ENCODE measurements around the gene HM13. TPM values are rescaled to one million over a fixed set of nuclear protein-coding genes. Genes with fewer than 3 reads are reported as not detected.
A peak's percentile ranks its signal among the peaks of the same experiment; 100 is the strongest.

HM13 gene
- total RNA-seq, 1 experiment from 2014 or later, result 103 TPM

DNA sequence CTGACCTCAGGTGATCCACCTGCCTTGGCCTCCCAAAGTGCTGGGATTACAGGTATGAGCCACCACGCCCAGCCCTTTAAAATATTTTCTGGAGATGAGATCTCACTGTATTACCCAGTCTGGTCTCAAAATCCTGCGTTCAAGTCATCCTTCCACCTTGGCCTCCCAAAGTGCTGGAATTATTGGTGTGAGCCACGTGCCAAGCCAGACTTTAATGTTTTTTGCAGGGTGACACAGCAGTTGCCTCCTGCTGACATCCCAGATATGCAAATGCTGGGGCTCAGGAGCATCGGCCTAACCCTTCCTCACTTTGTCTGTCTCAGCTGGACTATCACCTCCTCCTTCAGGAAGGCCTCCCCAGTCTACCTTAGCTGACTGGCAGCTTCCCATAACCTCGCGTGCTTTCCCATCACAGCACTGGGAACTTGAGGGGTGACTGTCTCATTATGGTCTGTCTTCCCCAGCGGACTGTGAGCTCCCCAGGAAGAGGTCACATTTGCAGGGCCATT, 76.5 kb downstream of the HM13 start:
- ATAC-seq (peak; percentile 9), DNase-seq (ENCODE audit: low spot score) (no peak)
- Mint-ChIP-seq H3K4me1 (peaks cover 60% of the 10 kb centered on the region), H3K27me3 (ENCODE audit: low read depth) (peaks cover 14% of the 10 kb centered on the region), H3K27ac (peak overlapping the region; percentile 67), H3K4me3 (no peak overlapping the region), H3K9me3 (no peaks in the 10 kb centered on the region), H3K36me3 (no peaks in the 10 kb centered on the region)
- TF ChIP-seq, protein P1, sequence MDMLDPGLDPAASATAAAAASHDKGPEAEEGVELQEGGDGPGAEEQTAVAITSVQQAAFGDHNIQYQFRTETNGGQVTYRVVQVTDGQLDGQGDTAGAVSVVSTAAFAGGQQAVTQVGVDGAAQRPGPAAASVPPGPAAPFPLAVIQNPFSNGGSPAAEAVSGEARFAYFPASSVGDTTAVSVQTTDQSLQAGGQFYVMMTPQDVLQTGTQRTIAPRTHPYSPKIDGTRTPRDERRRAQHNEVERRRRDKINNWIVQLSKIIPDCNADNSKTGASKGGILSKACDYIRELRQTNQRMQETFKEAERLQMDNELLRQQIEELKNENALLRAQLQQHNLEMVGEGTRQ (CRISPR knock-in tag; IDR thresholded peaks at IDR 0.05), result peak; percentile 49
- TF ChIP-seq ETV6 (CRISPR knock-in tag; IDR thresholded peaks at IDR 0.05), result 0 out of 2 replicates have a peak, but pooled peaks have one; percentile 40
- TF ChIP-seq TEAD1 (CRISPR knock-in tag; IDR thresholded peaks at IDR 0.05), result 0 out of 2 replicates have a peak, but pooled peaks have one; percentile 48
- TF ChIP-seq, protein P2, sequence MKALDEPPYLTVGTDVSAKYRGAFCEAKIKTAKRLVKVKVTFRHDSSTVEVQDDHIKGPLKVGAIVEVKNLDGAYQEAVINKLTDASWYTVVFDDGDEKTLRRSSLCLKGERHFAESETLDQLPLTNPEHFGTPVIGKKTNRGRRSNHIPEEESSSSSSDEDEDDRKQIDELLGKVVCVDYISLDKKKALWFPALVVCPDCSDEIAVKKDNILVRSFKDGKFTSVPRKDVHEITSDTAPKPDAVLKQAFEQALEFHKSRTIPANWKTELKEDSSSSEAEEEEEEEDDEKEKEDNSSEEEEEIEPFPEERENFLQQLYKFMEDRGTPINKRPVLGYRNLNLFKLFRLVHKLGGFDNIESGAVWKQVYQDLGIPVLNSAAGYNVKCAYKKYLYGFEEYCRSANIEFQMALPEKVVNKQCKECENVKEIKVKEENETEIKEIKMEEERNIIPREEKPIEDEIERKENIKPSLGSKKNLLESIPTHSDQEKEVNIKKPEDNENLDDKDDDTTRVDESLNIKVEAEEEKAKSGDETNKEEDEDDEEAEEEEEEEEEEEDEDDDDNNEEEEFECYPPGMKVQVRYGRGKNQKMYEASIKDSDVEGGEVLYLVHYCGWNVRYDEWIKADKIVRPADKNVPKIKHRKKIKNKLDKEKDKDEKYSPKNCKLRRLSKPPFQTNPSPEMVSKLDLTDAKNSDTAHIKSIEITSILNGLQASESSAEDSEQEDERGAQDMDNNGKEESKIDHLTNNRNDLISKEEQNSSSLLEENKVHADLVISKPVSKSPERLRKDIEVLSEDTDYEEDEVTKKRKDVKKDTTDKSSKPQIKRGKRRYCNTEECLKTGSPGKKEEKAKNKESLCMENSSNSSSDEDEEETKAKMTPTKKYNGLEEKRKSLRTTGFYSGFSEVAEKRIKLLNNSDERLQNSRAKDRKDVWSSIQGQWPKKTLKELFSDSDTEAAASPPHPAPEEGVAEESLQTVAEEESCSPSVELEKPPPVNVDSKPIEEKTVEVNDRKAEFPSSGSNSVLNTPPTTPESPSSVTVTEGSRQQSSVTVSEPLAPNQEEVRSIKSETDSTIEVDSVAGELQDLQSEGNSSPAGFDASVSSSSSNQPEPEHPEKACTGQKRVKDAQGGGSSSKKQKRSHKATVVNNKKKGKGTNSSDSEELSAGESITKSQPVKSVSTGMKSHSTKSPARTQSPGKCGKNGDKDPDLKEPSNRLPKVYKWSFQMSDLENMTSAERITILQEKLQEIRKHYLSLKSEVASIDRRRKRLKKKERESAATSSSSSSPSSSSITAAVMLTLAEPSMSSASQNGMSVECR (CRISPR knock-in tag; IDR thresholded peaks at IDR 0.05; ENCODE audit: borderline replicate concordance), result 0 out of 2 replicates have a peak, but pooled peaks have one; percentile 26
- TF ChIP-seq, protein P3, sequence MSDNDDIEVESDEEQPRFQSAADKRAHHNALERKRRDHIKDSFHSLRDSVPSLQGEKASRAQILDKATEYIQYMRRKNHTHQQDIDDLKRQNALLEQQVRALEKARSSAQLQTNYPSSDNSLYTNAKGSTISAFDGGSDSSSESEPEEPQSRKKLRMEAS (CRISPR knock-in tag; IDR thresholded peaks at IDR 0.05), result peak; percentile 69
- TF ChIP-seq, protein P4, sequence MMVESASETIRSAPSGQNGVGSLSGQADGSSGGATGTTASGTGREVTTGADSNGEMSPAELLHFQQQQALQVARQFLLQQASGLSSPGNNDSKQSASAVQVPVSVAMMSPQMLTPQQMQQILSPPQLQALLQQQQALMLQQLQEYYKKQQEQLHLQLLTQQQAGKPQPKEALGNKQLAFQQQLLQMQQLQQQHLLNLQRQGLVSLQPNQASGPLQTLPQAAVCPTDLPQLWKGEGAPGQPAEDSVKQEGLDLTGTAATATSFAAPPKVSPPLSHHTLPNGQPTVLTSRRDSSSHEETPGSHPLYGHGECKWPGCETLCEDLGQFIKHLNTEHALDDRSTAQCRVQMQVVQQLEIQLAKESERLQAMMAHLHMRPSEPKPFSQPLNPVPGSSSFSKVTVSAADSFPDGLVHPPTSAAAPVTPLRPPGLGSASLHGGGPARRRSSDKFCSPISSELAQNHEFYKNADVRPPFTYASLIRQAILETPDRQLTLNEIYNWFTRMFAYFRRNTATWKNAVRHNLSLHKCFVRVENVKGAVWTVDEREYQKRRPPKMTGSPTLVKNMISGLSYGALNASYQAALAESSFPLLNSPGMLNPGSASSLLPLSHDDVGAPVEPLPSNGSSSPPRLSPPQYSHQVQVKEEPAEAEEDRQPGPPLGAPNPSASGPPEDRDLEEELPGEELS (CRISPR knock-in tag; IDR thresholded peaks at IDR 0.05), result 0 out of 2 replicates have a peak, but pooled peaks have one; percentile 72
- TF ChIP-seq, protein P5, sequence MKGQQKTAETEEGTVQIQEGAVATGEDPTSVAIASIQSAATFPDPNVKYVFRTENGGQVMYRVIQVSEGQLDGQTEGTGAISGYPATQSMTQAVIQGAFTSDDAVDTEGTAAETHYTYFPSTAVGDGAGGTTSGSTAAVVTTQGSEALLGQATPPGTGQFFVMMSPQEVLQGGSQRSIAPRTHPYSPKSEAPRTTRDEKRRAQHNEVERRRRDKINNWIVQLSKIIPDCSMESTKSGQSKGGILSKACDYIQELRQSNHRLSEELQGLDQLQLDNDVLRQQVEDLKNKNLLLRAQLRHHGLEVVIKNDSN (CRISPR knock-in tag; IDR thresholded peaks at IDR 0.05), result peak; percentile 26; the same call in 1 of the 2 replicates
- TF ChIP-seq NFE2L1 (CRISPR knock-in tag; IDR thresholded peaks at IDR 0.05), result peak; percentile 97
- TF ChIP-seq, protein P6, sequence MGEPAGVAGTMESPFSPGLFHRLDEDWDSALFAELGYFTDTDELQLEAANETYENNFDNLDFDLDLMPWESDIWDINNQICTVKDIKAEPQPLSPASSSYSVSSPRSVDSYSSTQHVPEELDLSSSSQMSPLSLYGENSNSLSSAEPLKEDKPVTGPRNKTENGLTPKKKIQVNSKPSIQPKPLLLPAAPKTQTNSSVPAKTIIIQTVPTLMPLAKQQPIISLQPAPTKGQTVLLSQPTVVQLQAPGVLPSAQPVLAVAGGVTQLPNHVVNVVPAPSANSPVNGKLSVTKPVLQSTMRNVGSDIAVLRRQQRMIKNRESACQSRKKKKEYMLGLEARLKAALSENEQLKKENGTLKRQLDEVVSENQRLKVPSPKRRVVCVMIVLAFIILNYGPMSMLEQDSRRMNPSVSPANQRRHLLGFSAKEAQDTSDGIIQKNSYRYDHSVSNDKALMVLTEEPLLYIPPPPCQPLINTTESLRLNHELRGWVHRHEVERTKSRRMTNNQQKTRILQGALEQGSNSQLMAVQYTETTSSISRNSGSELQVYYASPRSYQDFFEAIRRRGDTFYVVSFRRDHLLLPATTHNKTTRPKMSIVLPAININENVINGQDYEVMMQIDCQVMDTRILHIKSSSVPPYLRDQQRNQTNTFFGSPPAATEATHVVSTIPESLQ (CRISPR knock-in tag; IDR thresholded peaks at IDR 0.05), result no peak
- TF ChIP-seq IRF2 (CRISPR knock-in tag; IDR thresholded peaks at IDR 0.05; ENCODE audit: borderline replicate concordance, low read depth), result no peak
- CTCF ChIA-PET, result interaction anchor here (0.9 to 2.6 kb wide), 11 partner anchors 14 to 71 kb away, joined by 3 to 49 read pairs (median 4); partner anchors contain the start of gene ID1
- POLR2A ChIA-PET, result interaction anchor here (0.5 to 1.2 kb wide), 5 partner anchors 14 to 195 kb away, joined by 3 to 8 read pairs (median 5); partner anchors contain the start of gene ID1

DNA sequence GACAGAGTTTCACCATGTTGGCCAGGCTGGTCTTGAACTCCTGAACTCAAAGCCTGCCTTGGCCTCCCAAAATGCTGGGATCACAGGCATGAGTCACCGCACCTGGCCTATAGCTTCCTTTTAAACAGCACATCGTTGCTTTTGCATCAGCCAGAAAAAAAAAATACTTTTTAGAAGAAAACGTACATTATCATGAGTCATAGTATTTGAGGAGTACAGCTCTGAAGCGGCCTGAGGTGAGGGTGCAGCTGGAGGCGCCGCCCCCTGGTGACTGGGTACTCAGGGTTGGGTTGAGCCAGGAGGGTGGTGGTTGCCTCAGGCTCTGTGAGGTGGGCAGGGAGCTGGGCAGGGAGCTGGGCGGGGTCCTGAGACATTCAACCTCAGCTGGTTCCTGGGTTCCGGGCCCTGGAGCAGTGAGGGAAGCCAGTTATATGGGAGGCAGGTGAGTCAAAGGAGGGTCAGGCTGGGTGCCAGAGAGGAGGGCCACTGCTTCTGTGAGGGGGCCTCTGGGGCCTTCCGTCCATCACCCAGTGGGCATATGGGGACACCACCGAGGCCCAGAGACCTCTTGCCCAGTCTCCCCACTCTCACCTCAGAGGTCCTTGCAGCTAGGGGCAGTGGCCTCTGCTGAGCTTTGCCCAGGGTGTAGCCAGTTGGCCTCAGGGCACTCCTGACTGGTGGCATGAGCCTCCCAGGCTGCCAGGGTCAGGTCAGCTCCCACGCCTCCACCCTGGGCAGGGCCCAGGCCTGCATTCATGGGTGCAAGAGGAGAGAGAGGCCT, 79.2 kb downstream of the HM13 start:
- Mint-ChIP-seq H3K36me3 (no peaks in the 10 kb centered on the region), H3K27me3 (ENCODE audit: low read depth) (peaks cover 5% of the 10 kb centered on the region), H3K4me1 (peaks cover 54% of the 10 kb centered on the region), H3K27ac (peak overlapping the region; percentile 87), H3K9me3 (no peaks in the 10 kb centered on the region), H3K4me3 (no peak overlapping the region)
- ATAC-seq (no peak), DNase-seq (ENCODE audit: low spot score) (no peak)
- POLR2A ChIA-PET, result interaction anchor here (0.6 to 1.5 kb wide), 3 partner anchors 13 to 75 kb away, joined by 4 to 8 read pairs (median 6); no protein-coding TSS in a partner anchor
- CTCF ChIA-PET, result interaction anchor here (0.7 to 1.5 kb wide), 9 partner anchors 11 to 33 kb away, joined by 3 to 9 read pairs (median 4); partner anchors contain the start of gene ID1
- TF ChIP-seq, protein P3 (CRISPR knock-in tag; IDR thresholded peaks at IDR 0.05), result no peak
- TF ChIP-seq GABPB1 (CRISPR knock-in tag; IDR thresholded peaks at IDR 0.05), result peak; percentile 98

Data from WTC11 (cell line).